HepG2 (cell line): ENCODE results near the gene RAB6A. TPM values are rescaled to one million over a fixed set of nuclear protein-coding genes. Genes with fewer than 3 reads are reported as not detected.

ENCODE experiments used
- ATAC-seq: fragments of 200-7000 bp; cut with Tn5 transposase; 3 replicates; pipeline ENCODE4 v1.9.1; 2020; ENCODE audit warnings: mild to moderate bottlenecking, moderate library complexity
- BruUV-seq: library from RNA; stranded (reverse); fragments of 400-500 nt; replicated peaks from 2 replicates; lab custom pipeline; 2021; lab: Mats Ljungman, UMichigan
- CTCF ChIA-PET: fragments of 300-600 bp; formaldehyde crosslinking; extraction: SDS; loops from one replicate; lab custom pipeline; 2021; ENCODE audit warnings: low total read pairs, inconsistent platforms, low intra/inter-chr PET ratio; lab: Yijun Ruan, JAX
- POLR2A ChIA-PET: fragments of 350-600 bp; sonication (Branson Sonifier 250); formaldehyde crosslinking; loops from one replicate; lab custom pipeline; 2020; ENCODE audit warnings: antibody characterized with exemption, inconsistent platforms; lab: Yijun Ruan, JAX
- DNase-seq: peaks from one replicate; pipeline ENCODE4 v3.0.0-alpha.2; 2015; ENCODE audit warnings: low spot score
- FAIRE-seq: peaks from 3 replicates; lab custom pipeline; 2011; peaks lifted over from hg19 to GRCh38; lab: Jason Lieb, UNC
- H2AFZ ChIP-seq: one replicate; pipeline ENCODE4 v1.6.1; 2011; ENCODE audit warnings: low read length, inconsistent platforms
- H3K27ac ChIP-seq: fragments of 300-600 bp; 3 replicates; pipeline ENCODE4 v1.8.0; 2011; ENCODE audit warnings: mixed run types, mild to moderate bottlenecking, mixed read lengths, low read length, inconsistent platforms; ENCODE audit not compliant: insufficient read depth; ENCODE audit errors: extremely low read length
- H3K27me3 ChIP-seq, 2 experiments: fragments of 200-600 bp in 1 of 2; 2 replicates in 1 of 2; 3 replicates in 1 of 2; pipeline versions ENCODE4 v1.6.0 to v1.8.0; 2011; ENCODE audit warnings: low read length in 2 of 2, mild to moderate bottlenecking in 2 of 2, moderate library complexity in 2 of 2, inconsistent platforms in 1 of 2; ENCODE audit not compliant: insufficient read depth in 2 of 2, control insufficient read depth in 1 of 2
- H3K36me3 ChIP-seq, 2 experiments: fragments of 200-600 bp in 1 of 2; replicated peaks in 1 of 2; 2 replicates in 1 of 2; 3 replicates in 1 of 2; pipeline versions ENCODE4 v1.5.1 to v1.8.0; 2011; ENCODE audit warnings: low read length in 2 of 2, inconsistent platforms in 1 of 2; ENCODE audit not compliant: insufficient read depth in 2 of 2, control insufficient read depth in 1 of 2
- H3K4me1 ChIP-seq: 2 replicates; pipeline ENCODE4 v1.5.1; 2012; ENCODE audit warnings: low read length, inconsistent platforms; ENCODE audit not compliant: insufficient read depth
- H3K4me2 ChIP-seq: 2 replicates; pipeline ENCODE4 v1.6.0; 2011; ENCODE audit warnings: low read depth, low read length, inconsistent platforms
- H3K4me3 ChIP-seq, 3 experiments: fragments of 200-600 bp in 1 of 3; sonication (generic), shearing (Covaris generic) in 1 of 3; replicated peaks in 1 of 3; 2 replicates each; pipeline ENCODE4 v1.5.1; 2011 to 2016; ENCODE audit warnings: low read length in 3 of 3, inconsistent platforms in 2 of 3, low read depth in 2 of 3, mild to moderate bottlenecking in 2 of 3, control low read depth in 1 of 3, mixed read lengths in 1 of 3; ENCODE audit not compliant: insufficient read depth in 1 of 3
- H3K79me2 ChIP-seq: one replicate; pipeline ENCODE4 v1.6.1; 2011; ENCODE audit warnings: low read length, inconsistent platforms; ENCODE audit not compliant: insufficient read depth
- H3K9ac ChIP-seq: 2 replicates; pipeline ENCODE4 v1.6.0; 2011; ENCODE audit warnings: mild to moderate bottlenecking, low read depth, low read length, inconsistent platforms; ENCODE audit not compliant: insufficient read depth
- H3K9me3 ChIP-seq: 2 replicates; pipeline ENCODE4 v1.5.1; 2012; ENCODE audit warnings: mild to moderate bottlenecking, low read length
- H4K20me1 ChIP-seq: 2 replicates; pipeline ENCODE4 v1.6.0; 2011; ENCODE audit warnings: inconsistent platforms, mild to moderate bottlenecking, low read length, moderate library complexity; ENCODE audit not compliant: insufficient read depth
- AGO2 ChIP-seq: fragments of 200-400 bp; formaldehyde crosslinking; optimal IDR thresholded peaks from 2 replicates; pipeline ENCODE3; 2017; ENCODE audit warnings: mild to moderate bottlenecking, low read depth, low read length, moderate library complexity
- ARID4A ChIP-seq: sonication (generic); formaldehyde crosslinking; IDR thresholded peaks from 2 replicates; pipeline ENCODE4 v1.5.0; 2020; ENCODE audit warnings: mild to moderate bottlenecking, missing genetic modification reagents, borderline replicate concordance
- ATAD3A ChIP-seq: sonication (generic); formaldehyde crosslinking; IDR thresholded peaks from 2 replicates; pipeline ENCODE4 v1.4.0; 2020; ENCODE audit warnings: missing genetic modification reagents
- ESRRA ChIP-seq: sonication (generic); formaldehyde crosslinking; IDR thresholded peaks from 2 replicates; pipeline ENCODE4 v1.5.1; 2020; ENCODE audit warnings: mild to moderate bottlenecking, low read depth, missing genetic modification reagents
- HDAC1 ChIP-seq: sonication (generic); formaldehyde crosslinking; IDR thresholded peaks from 2 replicates; pipeline ENCODE4 v1.5.1; 2020; ENCODE audit warnings: mild to moderate bottlenecking, missing genetic modification reagents
- KLF6 ChIP-seq: IDR thresholded peaks from 2 replicates; pipeline ENCODE4 v1.8.0; 2016; ENCODE audit warnings: missing biosample characterization, missing genetic modification reagents
- MEIS1 ChIP-seq: sonication (generic); formaldehyde crosslinking; IDR thresholded peaks from 2 replicates; pipeline ENCODE4 v1.9.0; 2021; ENCODE audit warnings: mild to moderate bottlenecking, missing genetic modification reagents, moderate library complexity, borderline replicate concordance
- MTA3 ChIP-seq: sonication (generic); formaldehyde crosslinking; IDR thresholded peaks from 2 replicates; pipeline ENCODE4 v1.4.0; 2020; ENCODE audit warnings: missing genetic modification reagents
- PITX1 ChIP-seq: sonication (generic); formaldehyde crosslinking; IDR thresholded peaks from 2 replicates; pipeline ENCODE4 v1.5.1; 2020; ENCODE audit warnings: mild to moderate bottlenecking, missing genetic modification reagents
- RBFOX2 ChIP-seq: fragments of 200-400 bp; formaldehyde crosslinking; IDR thresholded peaks from 2 replicates; pipeline ENCODE4 v1.6.1; 2017; ENCODE audit warnings: low read depth, mild to moderate bottlenecking, low read length
- RCOR2 ChIP-seq: IDR thresholded peaks from 2 replicates; pipeline ENCODE4 v1.6.1; 2016; ENCODE audit warnings: missing biosample characterization, missing genetic modification reagents
- ZNF557 ChIP-seq: sonication (generic); formaldehyde crosslinking; IDR thresholded peaks from 2 replicates; pipeline ENCODE4 v1.4.0; 2020; ENCODE audit warnings: missing genetic modification reagents
- ZNF703 ChIP-seq: sonication (generic); formaldehyde crosslinking; IDR thresholded peaks from 2 replicates; pipeline ENCODE4 v1.5.1; 2020; ENCODE audit warnings: missing genetic modification reagents, mild to moderate bottlenecking, moderate library complexity, borderline replicate concordance
- ZNF773 ChIP-seq: sonication (generic); formaldehyde crosslinking; IDR thresholded peaks from 2 replicates; pipeline ENCODE4 v1.4.0; 2020; ENCODE audit warnings: missing genetic modification reagents, borderline replicate concordance
- ZNF83 ChIP-seq: sonication (generic); formaldehyde crosslinking; IDR thresholded peaks from 2 replicates; pipeline ENCODE4 v1.4.0; 2020; ENCODE audit warnings: missing genetic modification reagents, mild to moderate bottlenecking, borderline replicate concordance
- WGBS: methylation state at CpG from one replicate; pipeline ENCODE4 v1.1.6; 2017; ENCODE audit warnings: low lambda C conversion rate; 5-methylcytosine and 5-hydroxymethylcytosine counted together
- in situ Hi-C: cut with HindIII; loops from 2 replicates; pipeline ENCODE4 v1.10.0; 2017; ENCODE audit warnings: low pct_unique_long_range_greater_than_20kb; ENCODE audit not compliant: extremely low pct_ligation_motif_present
- intact Hi-C: fragments of 100-400 bp; cut with micrococcal nuclease; formaldehyde crosslinking; loops from one replicate; pipeline ENCODE4 v1.10.0; 2022; ENCODE audit not compliant: unreplicated experiment
- polyA plus RNA-seq, 8 experiments: library from polyadenylated mRNA; depleted of rRNA in 3 of 8; stranded (reverse) in 7 of 8; unstranded in 1 of 8; fragments of >200 nt; fragmentation: Illumina TruSeq in 4 of 8; extraction: Trizol in 4 of 8; gene quantifications; 2 replicates each; pipeline versions ENCODE4 v1.2.1 to v1.2.3, GENCODE V29; 2011 to 2016; ENCODE audit warnings: low read depth in 4 of 8, missing spikeins in 1 of 8, mixed read lengths in 1 of 8; ENCODE audit not compliant: insufficient read depth in 1 of 8
- total RNA-seq, 5 experiments: library from RNA; depleted of rRNA; stranded (reverse); fragments of >200 nt; fragmentation: Illumina TruSeq; extraction: Trizol; gene quantifications; 2 replicates each; pipeline ENCODE4 v1.2.3, GENCODE V29; 2016; ENCODE audit warnings: low read depth in 1 of 5

The RAB6A gene
- total and polyA plus RNA-seq, 2 of the 13 experiments (the other 11 are each of a cell fraction or from before 2014, with no cell fraction given), result 74.3 to 121 TPM

GRCh38 chr11:73655686-73656085 is 105.2 kb downstream of the RAB6A start:
- POLR2A ChIA-PET, result interaction anchor here (1.8 kb wide), 1 partner anchor 30 kb away, joined by 7 read pairs; no protein-coding TSS in a partner anchor
- H3K79me2 ChIP-seq, result no peaks in the 10 kb centered on the region
- no peaks in the 10 kb centered on the region for H3K9me3 ChIP-seq
- no peak overlapping the region for H3K4me3 ChIP-seq
- H3K36me3 ChIP-seq, result peaks cover 8 to 24% of the 10 kb centered on the region in 2 experiments
- intact Hi-C loops, result loop anchor here (2.0 to 10.0 kb wide), 2 partner anchors 15 to 181 kb away; no protein-coding TSS in a partner anchor
- DNase-seq, result no peak
- no peak overlapping the region for H3K9ac ChIP-seq
- ATAC-seq, result no peak
- in situ Hi-C loops, result loop anchor here (10.0 kb wide), 1 partner anchor 171 kb away; no protein-coding TSS in a partner anchor
- WGBS, result 85% methylated on average over 2 of the region's 8 CpGs
- H3K27me3 ChIP-seq, result no peaks in the 10 kb centered on the region
- H3K4me2 ChIP-seq, result no peak overlapping the region
- H3K4me1 ChIP-seq, result peaks cover 48% of the 10 kb centered on the region
- H4K20me1 ChIP-seq, result no peaks in the 10 kb centered on the region
- TF ChIP-seq ATAD3A (no peak), MTA3 (no peak), ZNF703 (CRISPR knock-in tag) (no peak), AGO2 (peak; percentile 53), MEIS1 (no peak), RBFOX2 (peak; percentile 40; the same call in 1 of the 2 replicates)
- H3K27ac ChIP-seq, result no peak overlapping the region
- no peak overlapping the region for H2AFZ ChIP-seq
- FAIRE-seq, result no peak
- no TSS peak for BruUV-seq
- CTCF ChIA-PET, result no interaction called here

DNA sequence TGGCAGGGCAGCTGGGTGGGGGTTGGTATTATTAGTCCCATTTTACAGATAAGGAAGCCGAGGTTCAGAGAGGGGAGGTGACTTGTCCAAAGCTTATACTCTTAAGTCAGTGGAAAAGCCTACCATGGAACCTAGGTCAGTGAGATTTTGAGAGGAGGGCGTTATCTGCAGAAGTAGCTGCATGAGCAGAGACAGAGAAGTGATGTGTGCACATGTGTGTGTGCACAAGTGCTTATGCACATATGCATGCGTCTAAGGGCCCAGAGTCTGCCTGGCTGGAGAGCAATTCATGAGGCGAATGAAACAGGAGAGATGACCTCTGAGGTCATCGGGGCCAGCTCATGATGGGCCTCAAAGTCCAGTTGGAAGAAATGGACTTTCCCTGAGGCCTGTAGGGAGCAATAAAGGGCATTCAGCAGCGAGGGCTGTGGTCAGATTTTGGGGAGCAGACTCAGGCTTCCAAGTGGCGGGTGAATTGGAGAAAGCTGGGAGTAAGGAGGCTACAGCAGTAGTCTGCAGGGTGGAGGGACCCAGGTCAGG is 106.3 kb downstream of the RAB6A start:
- H3K36me3 ChIP-seq, result peaks cover 6 to 19% of the 10 kb centered on the region in 2 experiments
- BruUV-seq, result no TSS peak
- in situ Hi-C loops (loop anchor here (10.0 kb wide), 1 partner anchor 170 kb away; no protein-coding TSS in a partner anchor), intact Hi-C loops (loop anchor here (2.0 to 10.0 kb wide), 2 partner anchors 14 to 180 kb away; no protein-coding TSS in a partner anchor)
- DNase-seq (peak; percentile 78), ATAC-seq (peak; percentile 46), FAIRE-seq (peak; percentile 72)
- H3K4me2 ChIP-seq, result peak overlapping the region; percentile 30
- no peaks in the 10 kb centered on the region for H3K79me2 ChIP-seq
- no peak overlapping the region; a peak in 1 of 6 replicates for H3K4me3 ChIP-seq
- peak overlapping the region; percentile 53 for H3K9ac ChIP-seq
- peaks cover 60% of the 10 kb centered on the region for H3K4me1 ChIP-seq
- 40% methylated on average over 6 of the region's 7 CpGs for WGBS
- H3K9me3 ChIP-seq, result no peaks in the 10 kb centered on the region
- peak overlapping the region; percentile 89 for H3K27ac ChIP-seq
- ChIA-PET POLR2A (interaction anchor here (1.1 to 1.8 kb wide), 2 partner anchors 26 to 29 kb away, joined by 6 to 7 read pairs; no protein-coding TSS in a partner anchor), CTCF (no interaction called here)
- H3K27me3 ChIP-seq, result no peaks in the 10 kb centered on the region
- no peak overlapping the region for H2AFZ ChIP-seq
- no peaks in the 10 kb centered on the region for H4K20me1 ChIP-seq
- TF ChIP-seq ZNF773 (CRISPR knock-in tag) (no peak), HDAC1 (CRISPR knock-in tag) (peak; percentile 46; the same call in 1 of the 2 replicates), ESRRA (CRISPR knock-in tag) (peak; percentile 69), ZNF83 (no peak), PITX1 (CRISPR knock-in tag) (peak; percentile 34; the same call in 1 of the 2 replicates), ARID4A (CRISPR knock-in tag) (peak; percentile 17; the same call in 1 of the 2 replicates), KLF6 (CRISPR knock-in tag) (no peak), RCOR2 (0 out of 2 replicates have a peak, but pooled peaks have one; percentile 42), ZNF557 (CRISPR knock-in tag) (no peak)
